ENCODE data around the gene LINGO1. TPM values are rescaled to one million over a fixed set of nuclear protein-coding genes. Genes with fewer than 3 reads are reported as not detected.

Gene LINGO1
- total RNA-seq, 2 donors from 2014 or later, result 7.7 to 30.5 TPM

- intact Hi-C loops (cut with DNase I), result no loop called here
- DNase-seq (no peak), ATAC-seq (peak; percentile 33 to 66)
These were observed 25.4 kb downstream of the LINGO1 start for GRCh38 chr15:77607111-77607893.

- no peak for DNase-seq
- intact Hi-C loops (cut with DNase I), result no loop called here
- no peak for ATAC-seq
These were observed 26.3 kb downstream of the LINGO1 start for GRCh38 chr15:77606142-77607034.

GRCh38 chr15:77605547-77605946 lies 27.2 kb downstream of the LINGO1 start:
- intact Hi-C loops (cut with DNase I), result no loop called here
- ATAC-seq, result no peak
- DNase-seq, result no peak

- no peak for ATAC-seq
- intact Hi-C loops (cut with DNase I), result no loop called here
- no peak for DNase-seq
These were observed 27.7 kb downstream of the LINGO1 start for GRCh38 chr15:77604973-77605372.

- DNase-seq, result no peak
- intact Hi-C loops (cut with DNase I), result no loop called here
- ATAC-seq, result no peak
These were observed 28.9 kb downstream of the LINGO1 start for GRCh38 chr15:77603611-77604336.

- intact Hi-C loops (cut with DNase I), result no loop called here
- ATAC-seq, result no peak
- DNase-seq, result no peak
These were observed 29.9 kb downstream of the LINGO1 start for GRCh38 chr15:77602800-77603199.

GRCh38 chr15:77599899-77600298 lies 32.8 kb downstream of the LINGO1 start:
- ATAC-seq, result peak; percentile 89 to 93
- intact Hi-C loops (cut with DNase I), result no loop called here
- peak; percentile 73 for DNase-seq

GRCh38 chr15:77599357-77599756 lies 33.4 kb downstream of the LINGO1 start:
- intact Hi-C loops (cut with DNase I), result no loop called here
- peak; percentile 16 to 51 for ATAC-seq
- no peak for DNase-seq

GRCh38 chr15:77598644-77599043 lies 34.1 kb downstream of the LINGO1 start:
- intact Hi-C loops (cut with DNase I), result no loop called here
- DNase-seq, result no peak
- ATAC-seq, result no peak

GRCh38 chr15:77597804-77598453 lies 34.8 kb downstream of the LINGO1 start:
- intact Hi-C loops (cut with DNase I), result no loop called here
- DNase-seq (no peak), ATAC-seq (no peak)

GRCh38 chr15:77596821-77597803 lies 35.6 kb downstream of the LINGO1 start:
- intact Hi-C loops (cut with DNase I), result no loop called here

GRCh38 chr15:77595231-77595630 lies 37.5 kb downstream of the LINGO1 start:
- DNase-seq (no peak), ATAC-seq (no peak)
- intact Hi-C loops (cut with DNase I), result no loop called here

More at GRCh38 chr15:77596821-77597803, 35.6 kb downstream of the LINGO1 start:
- no peak for ATAC-seq
- DNase-seq, result no peak

- no peak for DNase-seq
- no peak for ATAC-seq
- intact Hi-C loops (cut with DNase I), result no loop called here
These were observed 40.0 kb downstream of the LINGO1 start for GRCh38 chr15:77592758-77593157.

- DNase-seq (no peak), ATAC-seq (no peak)
- intact Hi-C loops (cut with DNase I), result no loop called here
These were observed 40.6 kb downstream of the LINGO1 start for GRCh38 chr15:77591968-77592613.

- DNase-seq, result no peak
- intact Hi-C loops (cut with DNase I), result no loop called here
- ATAC-seq, result peak; percentile 45 to 46
These were observed 42.9 kb downstream of the LINGO1 start for GRCh38 chr15:77589839-77590238.

- DNase-seq, result no peak
- intact Hi-C loops (cut with DNase I), result no loop called here
- no peak for ATAC-seq
These were observed 44.6 kb downstream of the LINGO1 start for GRCh38 chr15:77588126-77588525.

- DNase-seq, result no peak
- no peak for ATAC-seq
- intact Hi-C loops (cut with DNase I), result no loop called here
These were observed 48.0 kb downstream of the LINGO1 start for GRCh38 chr15:77584691-77585090.

GRCh38 chr15:77584201-77584600 lies 48.5 kb downstream of the LINGO1 start:
- ATAC-seq (no peak), DNase-seq (no peak)

More at GRCh38 chr15:77584201-77584600, 48.5 kb downstream of the LINGO1 start:
- intact Hi-C loops (cut with DNase I), result no loop called here
